ENCODE measurements around the gene ZNF331.

The ZNF331 gene

GRCh38 chr19:53586277-53586691 lies 48.3 kb downstream of the ZNF331 start:
- no peak for TF ChIP-seq CTCF (IDR thresholded peaks at IDR 0.05; ENCODE audit: extremely low read depth, insufficient read depth, missing control alignments)
- in situ Hi-C loops (cut with MboI; ENCODE audit: low pct_unique_long_range_greater_than_20kb, low sequenced_read_pairs, unreplicated experiment), result no loop called here
- DNase-seq (ENCODE audit: low spot score), result no peak

GRCh38 chr19:53594811-53595509 lies 57.0 kb downstream of the ZNF331 start:
- TF ChIP-seq CTCF (IDR thresholded peaks at IDR 0.05; ENCODE audit: extremely low read depth, insufficient read depth, missing control alignments), result no peak
- no peak for DNase-seq (ENCODE audit: low spot score)
- in situ Hi-C loops (cut with MboI; ENCODE audit: low pct_unique_long_range_greater_than_20kb, low sequenced_read_pairs, unreplicated experiment), result no loop called here

- in situ Hi-C loops (cut with MboI; ENCODE audit: low pct_unique_long_range_greater_than_20kb, low sequenced_read_pairs, unreplicated experiment), result no loop called here
- TF ChIP-seq CTCF (IDR thresholded peaks at IDR 0.05; ENCODE audit: extremely low read depth, insufficient read depth, missing control alignments), result no peak
- DNase-seq (ENCODE audit: low spot score), result no peak
These were observed 57.5 kb downstream of the ZNF331 start for GRCh38 chr19:53595510-53595867.

GRCh38 chr19:53596056-53596455 lies 58.1 kb downstream of the ZNF331 start:
- no peak for TF ChIP-seq CTCF (IDR thresholded peaks at IDR 0.05; ENCODE audit: extremely low read depth, insufficient read depth, missing control alignments)
- in situ Hi-C loops (cut with MboI; ENCODE audit: low pct_unique_long_range_greater_than_20kb, low sequenced_read_pairs, unreplicated experiment), result no loop called here
- DNase-seq (ENCODE audit: low spot score), result no peak

GRCh38 chr19:53597023-53597422 lies 59.1 kb downstream of the ZNF331 start:
- in situ Hi-C loops (cut with MboI; ENCODE audit: low pct_unique_long_range_greater_than_20kb, low sequenced_read_pairs, unreplicated experiment), result no loop called here
- no peak for DNase-seq (ENCODE audit: low spot score)
- no peak for TF ChIP-seq CTCF (IDR thresholded peaks at IDR 0.05; ENCODE audit: extremely low read depth, insufficient read depth, missing control alignments)

GRCh38 chr19:53598361-53598760 lies 60.4 kb downstream of the ZNF331 start:
- in situ Hi-C loops (cut with MboI; ENCODE audit: low pct_unique_long_range_greater_than_20kb, low sequenced_read_pairs, unreplicated experiment), result no loop called here

More at GRCh38 chr19:53598361-53598760, 60.4 kb downstream of the ZNF331 start:
- DNase-seq (ENCODE audit: low spot score), result no peak
- no peak for TF ChIP-seq CTCF (IDR thresholded peaks at IDR 0.05; ENCODE audit: extremely low read depth, insufficient read depth, missing control alignments)

Data from GM13977 (cell line).